Thoracic aorta (tissue), 2 donors: ENCODE measurements around the gene R3HDM2. TPM values are rescaled to one million over a fixed set of nuclear protein-coding genes. Genes with fewer than 3 reads are reported as not detected.

ENCODE experiments used
- ATAC-seq: fragments of 150-250 bp; one replicate; pipeline ENCODE4 v1.8.0; 2017; ENCODE audit warnings: low read depth; ENCODE audit not compliant: insufficient number of reproducible peaks, low FRiP score
- DNase-seq: peaks from one replicate; pipeline ENCODE4 v3.0.0-alpha.2; 2020; ENCODE audit warnings: low spot score
- H3K27ac ChIP-seq, 2 donors: fragments of 200-600 bp; sonication (generic); 1 replicate in 1 of 2; 2 replicates in 1 of 2; pipeline ENCODE4 v1.5.1; 2016; ENCODE audit warnings: mild to moderate bottlenecking in 2 of 2, moderate library complexity in 2 of 2
- H3K27me3 ChIP-seq: fragments of 200-600 bp; sonication (generic); replicated peaks from 2 replicates; pipeline ENCODE4 v1.6.0; 2016; ENCODE audit warnings: mild to moderate bottlenecking; ENCODE audit not compliant: insufficient read depth
- H3K36me3 ChIP-seq: fragments of 200-600 bp; sonication (generic); one replicate; pipeline ENCODE4 v1.5.1; 2016
- H3K4me1 ChIP-seq, 2 donors: fragments of 200-600 bp; sonication (generic); 1 replicate in 1 of 2; 2 replicates in 1 of 2; pipeline versions ENCODE4 v1.5.1 to v1.6.0; 2016; ENCODE audit warnings: low read depth in 2 of 2, mild to moderate bottlenecking in 1 of 2; ENCODE audit not compliant: control insufficient read depth in 1 of 2
- H3K4me3 ChIP-seq: fragments of 200-600 bp; sonication (generic); 2 replicates; pipeline ENCODE4 v1.5.1; 2016; ENCODE audit warnings: mild to moderate bottlenecking
- H3K9me3 ChIP-seq: fragments of 200-600 bp; sonication (generic); 2 replicates; pipeline ENCODE4 v1.5.1; 2016
- total RNA-seq, 2 donors: library from RNA; depleted of rRNA; stranded (reverse); fragments of >200 nt; gene quantifications; one replicate each; pipeline versions ENCODE4 v1.1.0 to v1.2.3, GENCODE V29; 2016
- TF ChIP-seq, protein P1 (sequence below): fragments of 200-600 bp; sonication (generic); IDR thresholded peaks from one replicate; pipeline ENCODE4 v1.5.1; 2019; ENCODE audit warnings: antibody characterized with exemption

Gene R3HDM2
- total RNA-seq, 2 donors from 2014 or later, result 26.5 to 62.4 TPM

DNA sequence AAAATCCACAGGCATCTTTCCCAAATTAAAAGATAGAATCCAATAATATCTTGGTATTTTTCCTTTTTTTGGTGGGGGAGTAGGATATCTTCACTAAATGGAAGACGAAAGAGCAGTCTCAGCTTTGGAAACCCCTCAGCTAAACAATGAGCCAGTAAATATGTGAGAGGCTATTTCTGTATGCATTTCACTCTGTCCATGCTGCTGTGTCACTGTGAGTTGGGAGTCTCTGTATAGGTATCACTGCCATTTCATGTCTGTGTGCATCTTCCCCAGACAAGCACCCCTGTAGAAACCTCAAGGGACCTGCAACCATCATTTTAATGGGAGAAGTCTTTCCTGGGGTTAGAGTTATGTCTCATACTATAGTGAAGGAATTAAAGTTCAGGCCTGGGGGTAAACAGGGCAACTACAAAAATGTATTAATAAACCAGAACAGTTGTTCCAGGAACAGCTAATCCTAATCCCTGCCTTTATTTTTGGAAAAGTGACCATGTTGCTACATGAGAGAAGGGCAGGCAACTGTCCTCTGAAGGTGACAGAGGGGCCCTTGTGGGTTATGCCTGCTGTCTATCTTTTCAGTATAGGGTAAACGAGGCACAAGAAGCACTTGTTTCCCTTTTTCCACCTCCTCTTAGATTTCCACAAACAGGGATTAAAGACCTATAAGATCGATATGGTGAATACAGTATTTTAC, 168.6 kb downstream of the R3HDM2 start:
- Histone ChIP-seq H3K27me3 (no peaks in the 10 kb centered on the region), H3K27ac (no peak overlapping the region), H3K36me3 (peaks cover 43% of the 10 kb centered on the region), H3K9me3 (no peaks in the 10 kb centered on the region), H3K4me3 (no peak overlapping the region), H3K4me1 (peaks cover 0 to 12% of the 10 kb centered on the region in 2 donors)
- TF ChIP-seq, protein P1, sequence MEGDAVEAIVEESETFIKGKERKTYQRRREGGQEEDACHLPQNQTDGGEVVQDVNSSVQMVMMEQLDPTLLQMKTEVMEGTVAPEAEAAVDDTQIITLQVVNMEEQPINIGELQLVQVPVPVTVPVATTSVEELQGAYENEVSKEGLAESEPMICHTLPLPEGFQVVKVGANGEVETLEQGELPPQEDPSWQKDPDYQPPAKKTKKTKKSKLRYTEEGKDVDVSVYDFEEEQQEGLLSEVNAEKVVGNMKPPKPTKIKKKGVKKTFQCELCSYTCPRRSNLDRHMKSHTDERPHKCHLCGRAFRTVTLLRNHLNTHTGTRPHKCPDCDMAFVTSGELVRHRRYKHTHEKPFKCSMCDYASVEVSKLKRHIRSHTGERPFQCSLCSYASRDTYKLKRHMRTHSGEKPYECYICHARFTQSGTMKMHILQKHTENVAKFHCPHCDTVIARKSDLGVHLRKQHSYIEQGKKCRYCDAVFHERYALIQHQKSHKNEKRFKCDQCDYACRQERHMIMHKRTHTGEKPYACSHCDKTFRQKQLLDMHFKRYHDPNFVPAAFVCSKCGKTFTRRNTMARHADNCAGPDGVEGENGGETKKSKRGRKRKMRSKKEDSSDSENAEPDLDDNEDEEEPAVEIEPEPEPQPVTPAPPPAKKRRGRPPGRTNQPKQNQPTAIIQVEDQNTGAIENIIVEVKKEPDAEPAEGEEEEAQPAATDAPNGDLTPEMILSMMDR, result no peak
- DNase-seq (no peak), ATAC-seq (no peak)

DNA sequence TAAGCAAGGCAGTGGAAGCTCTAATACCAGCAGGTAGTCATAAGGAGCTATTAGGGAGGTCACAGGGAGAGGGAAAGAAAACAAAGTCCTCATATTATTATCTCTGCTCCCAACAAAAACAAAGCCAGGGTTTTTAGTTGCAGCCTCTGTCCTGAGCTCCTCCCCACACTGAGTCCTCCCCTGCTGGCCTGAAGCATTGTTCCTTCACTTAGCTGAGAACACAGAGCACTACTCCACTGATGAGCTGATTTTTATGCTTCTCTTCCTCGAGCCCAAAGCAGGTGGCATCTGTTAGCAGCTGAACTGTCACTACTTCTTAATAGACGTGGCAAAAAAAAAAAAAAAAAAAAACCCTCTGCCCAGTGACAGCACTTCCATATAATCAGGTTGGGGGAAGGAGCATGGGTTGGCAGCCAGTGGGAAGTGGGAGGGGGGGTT, 169.4 kb downstream of the R3HDM2 start:
- DNase-seq, result no peak
- Histone ChIP-seq H3K9me3 (no peaks in the 10 kb centered on the region), H3K4me1 (peaks cover 0 to 12% of the 10 kb centered on the region in 2 donors), H3K27me3 (no peaks in the 10 kb centered on the region), H3K36me3 (peaks cover 40% of the 10 kb centered on the region), H3K27ac (no peak overlapping the region), H3K4me3 (no peak overlapping the region)
- TF ChIP-seq, protein P1, result no peak
- no peak for ATAC-seq

DNA sequence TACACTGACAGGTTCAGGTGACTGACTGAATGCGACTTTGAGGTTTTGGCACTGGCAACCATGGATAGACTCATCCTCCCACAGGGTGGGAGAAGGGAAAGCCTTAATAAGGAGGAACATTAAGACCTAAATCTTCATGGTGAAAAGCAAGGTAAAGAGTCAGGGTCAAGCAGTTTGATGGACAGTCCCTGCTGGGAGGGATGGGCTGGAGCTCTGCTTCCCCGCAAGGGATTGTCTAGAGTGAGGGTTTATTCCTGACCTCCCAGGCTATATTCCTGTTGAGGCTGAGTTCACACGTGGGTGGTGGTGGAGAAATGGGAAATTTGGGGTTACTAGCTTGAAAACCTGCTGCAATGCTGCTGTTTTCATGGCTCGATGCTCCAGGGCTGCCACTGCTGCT, 170.5 kb downstream of the R3HDM2 start:
- DNase-seq (no peak), ATAC-seq (no peak)
- Histone ChIP-seq H3K4me3 (no peak overlapping the region), H3K4me1 (peaks cover 0 to 12% of the 10 kb centered on the region in 2 donors), H3K9me3 (no peaks in the 10 kb centered on the region), H3K36me3 (peaks cover 44% of the 10 kb centered on the region), H3K27ac (no peak overlapping the region), H3K27me3 (no peaks in the 10 kb centered on the region)
- TF ChIP-seq, protein P1, result no peak

DNA sequence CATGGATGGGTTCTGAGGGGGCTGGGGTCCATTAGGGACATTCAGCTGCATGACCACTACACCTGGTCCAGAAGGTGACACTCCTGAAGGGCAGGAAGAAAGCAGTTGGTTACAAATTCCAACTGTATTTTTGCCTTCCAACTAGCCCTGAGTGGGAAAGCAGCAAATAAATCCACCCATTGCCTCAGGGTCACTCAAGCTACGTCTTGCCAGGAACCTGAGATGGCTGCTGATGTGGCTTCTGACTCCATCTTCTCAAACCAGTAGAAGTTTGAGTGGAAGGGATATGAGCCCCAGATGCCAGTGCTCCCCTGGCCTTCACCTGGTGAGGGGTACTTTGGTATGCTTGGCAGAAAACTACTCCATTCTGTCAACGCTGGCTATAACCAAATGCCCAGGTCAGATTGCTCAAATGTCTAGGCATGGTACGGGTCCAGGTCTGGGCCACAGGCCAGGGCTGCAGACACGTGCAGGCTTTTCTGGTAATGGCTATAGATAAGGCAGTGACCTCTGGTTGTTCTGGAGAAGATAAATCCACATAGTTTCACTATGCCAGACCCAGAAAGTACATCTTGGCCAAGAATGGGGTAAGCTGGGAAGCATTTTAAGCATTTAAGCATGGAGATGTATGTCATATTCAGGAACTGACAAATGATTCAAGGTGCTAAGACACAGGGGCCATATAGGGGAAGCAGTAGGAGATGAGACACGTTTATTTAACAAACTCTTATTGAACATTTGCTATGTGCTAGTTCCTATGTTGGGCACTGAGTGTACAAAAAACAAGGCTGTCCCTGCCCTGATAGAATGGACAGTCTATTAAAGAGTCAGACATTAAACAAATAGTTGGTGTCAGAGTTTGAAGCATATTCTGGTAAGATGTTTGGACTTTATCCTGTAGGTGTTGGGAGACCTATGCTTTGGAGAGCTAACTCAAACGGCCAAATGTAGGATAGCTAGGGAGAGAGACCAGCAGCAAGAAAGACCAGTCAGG, 171.6 kb downstream of the R3HDM2 start:
- TF ChIP-seq, protein P1, result no peak
- H3K4me1 ChIP-seq, result peaks cover 0 to 12% of the 10 kb centered on the region in 2 donors
- no peak overlapping the region for H3K27ac ChIP-seq
- H3K9me3 ChIP-seq, result no peaks in the 10 kb centered on the region
- H3K36me3 ChIP-seq, result peaks cover 45% of the 10 kb centered on the region
- DNase-seq (no peak), ATAC-seq (no peak)
- no peaks in the 10 kb centered on the region for H3K27me3 ChIP-seq
- H3K4me3 ChIP-seq, result no peak overlapping the region

DNA sequence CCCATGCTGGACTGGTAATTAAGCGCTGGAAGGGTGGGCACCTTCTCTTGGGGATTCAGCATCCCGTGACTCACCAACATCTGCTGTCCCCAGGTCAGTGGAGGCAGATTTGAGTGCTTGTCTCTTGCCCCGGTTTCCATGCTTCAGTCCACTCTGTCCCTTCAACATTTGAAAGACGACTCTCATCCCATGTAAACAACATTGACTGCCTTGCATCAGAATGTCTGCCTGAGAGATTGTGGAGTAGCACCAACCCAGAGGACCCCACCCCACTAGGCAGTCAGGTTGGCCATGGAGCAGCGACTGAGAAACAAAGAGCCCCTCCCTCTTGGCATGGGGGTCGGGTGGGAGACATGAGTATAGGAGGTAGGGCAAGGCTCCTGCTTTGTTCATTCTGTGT, 174.9 kb downstream of the R3HDM2 start:
- TF ChIP-seq, protein P1, result no peak
- DNase-seq (no peak), ATAC-seq (no peak)
- Histone ChIP-seq H3K4me3 (no peak overlapping the region), H3K4me1 (peaks cover 0 to 6% of the 10 kb centered on the region in 2 donors), H3K36me3 (peaks cover 35% of the 10 kb centered on the region), H3K9me3 (no peaks in the 10 kb centered on the region), H3K27me3 (no peaks in the 10 kb centered on the region), H3K27ac (no peak overlapping the region)
